ENCODE data around the gene GUCY1B1. TPM values are rescaled to one million over a fixed set of nuclear protein-coding genes. Genes with fewer than 3 reads are reported as not detected.

GUCY1B1 gene
- total and polyA plus RNA-seq, 9 of the 15 experiments (the other 6 are each of a cell fraction or from before 2014, with no cell fraction given): not detected

DNA sequence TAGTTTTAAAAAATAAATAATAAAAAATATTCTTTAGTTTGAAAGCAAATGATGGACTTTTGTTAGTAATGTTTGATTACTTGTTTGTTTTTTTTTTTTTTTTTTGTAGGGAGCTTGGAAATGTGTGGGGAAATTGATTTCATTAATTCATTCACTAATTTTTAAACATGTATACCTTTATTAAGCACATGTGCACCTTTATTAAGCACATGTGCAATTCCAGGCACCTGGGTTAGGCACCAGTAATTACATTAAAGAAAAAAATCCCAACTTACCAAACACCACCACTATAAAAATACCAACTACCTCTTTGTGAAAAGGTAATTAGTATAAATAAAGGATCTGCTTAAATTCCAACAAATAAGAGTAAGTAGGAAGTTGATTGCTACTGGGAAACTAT, 9.5 kb downstream of the GUCY1B1 start:
- CTCF ChIA-PET (ENCODE audit: low intra/inter-chr PET ratio): no interaction called here
- no peaks in the 10 kb centered on the region for H3K4me1 ChIP-seq (replicated peaks in 1 of 2; ENCODE audit: control insufficient read depth in 2 of 2, insufficient read depth in 2 of 2, low read length in 2 of 2)
- H3K27ac ChIP-seq (ENCODE audit: extremely low read depth, low read depth, low read length): no peak overlapping the region
- H3K4me2 ChIP-seq (ENCODE audit: insufficient read depth, low read length): no peak overlapping the region
- H3K9me3 ChIP-seq (replicated peaks; ENCODE audit: control insufficient read depth, insufficient read depth, low read depth, low read length): no peaks in the 10 kb centered on the region
- FAIRE-seq: no peak
- ATAC-seq: no peak
- H3K9me1 ChIP-seq (ENCODE audit: control insufficient read depth, insufficient read depth, low read length): no peaks in the 10 kb centered on the region
- no TSS peak for BruUV-seq (replicated peaks)
- no peaks in the 10 kb centered on the region for H3K36me3 ChIP-seq (ENCODE audit: control insufficient read depth, insufficient read depth, low read length)
- DNase-seq (ENCODE audit: extremely low read depth in 1 of 4, low spot score in 3 of 4): no peak
- H3K27me3 ChIP-seq (ENCODE audit: control insufficient read depth in 2 of 2, insufficient read depth in 2 of 2, low read length in 2 of 2): no peaks in the 10 kb centered on the region
- no peak for TF ChIP-seq ZNF316 (IDR thresholded peaks at IDR 0.05)
- no peak for TF ChIP-seq BMI1 (IDR thresholded peaks at IDR 0.05; ENCODE audit: low read length)
- TF ChIP-seq ZNF778 (CRISPR knock-in tag; IDR thresholded peaks at IDR 0.05): no peak
- TF ChIP-seq MAZ (CRISPR knock-in tag; conservative IDR thresholded peaks at IDR 0.05 in 1 of 2, IDR thresholded peaks at IDR 0.05 in 1 of 2): no peak
- TF ChIP-seq, protein P1, sequence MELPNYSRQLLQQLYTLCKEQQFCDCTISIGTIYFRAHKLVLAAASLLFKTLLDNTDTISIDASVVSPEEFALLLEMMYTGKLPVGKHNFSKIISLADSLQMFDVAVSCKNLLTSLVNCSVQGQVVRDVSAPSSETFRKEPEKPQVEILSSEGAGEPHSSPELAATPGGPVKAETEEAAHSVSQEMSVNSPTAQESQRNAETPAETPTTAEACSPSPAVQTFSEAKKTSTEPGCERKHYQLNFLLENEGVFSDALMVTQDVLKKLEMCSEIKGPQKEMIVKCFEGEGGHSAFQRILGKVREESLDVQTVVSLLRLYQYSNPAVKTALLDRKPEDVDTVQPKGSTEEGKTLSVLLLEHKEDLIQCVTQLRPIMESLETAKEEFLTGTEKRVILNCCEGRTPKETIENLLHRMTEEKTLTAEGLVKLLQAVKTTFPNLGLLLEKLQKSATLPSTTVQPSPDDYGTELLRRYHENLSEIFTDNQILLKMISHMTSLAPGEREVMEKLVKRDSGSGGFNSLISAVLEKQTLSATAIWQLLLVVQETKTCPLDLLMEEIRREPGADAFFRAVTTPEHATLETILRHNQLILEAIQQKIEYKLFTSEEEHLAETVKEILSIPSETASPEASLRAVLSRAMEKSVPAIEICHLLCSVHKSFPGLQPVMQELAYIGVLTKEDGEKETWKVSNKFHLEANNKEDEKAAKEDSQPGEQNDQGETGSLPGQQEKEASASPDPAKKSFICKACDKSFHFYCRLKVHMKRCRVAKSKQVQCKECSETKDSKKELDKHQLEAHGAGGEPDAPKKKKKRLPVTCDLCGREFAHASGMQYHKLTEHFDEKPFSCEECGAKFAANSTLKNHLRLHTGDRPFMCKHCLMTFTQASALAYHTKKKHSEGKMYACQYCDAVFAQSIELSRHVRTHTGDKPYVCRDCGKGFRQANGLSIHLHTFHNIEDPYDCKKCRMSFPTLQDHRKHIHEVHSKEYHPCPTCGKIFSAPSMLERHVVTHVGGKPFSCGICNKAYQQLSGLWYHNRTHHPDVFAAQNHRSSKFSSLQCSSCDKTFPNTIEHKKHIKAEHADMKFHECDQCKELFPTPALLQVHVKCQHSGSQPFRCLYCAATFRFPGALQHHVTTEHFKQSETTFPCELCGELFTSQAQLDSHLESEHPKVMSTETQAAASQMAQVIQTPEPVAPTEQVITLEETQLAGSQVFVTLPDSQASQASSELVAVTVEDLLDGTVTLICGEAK (IDR thresholded peaks at IDR 0.05): no peak
- TF ChIP-seq, protein P1 (CRISPR knock-in tag; IDR thresholded peaks at IDR 0.05): no peak
- TF ChIP-seq CSDE1 (IDR thresholded peaks at IDR 0.05): no peak
- TF ChIP-seq ZBTB17 (CRISPR knock-in tag; IDR thresholded peaks at IDR 0.05): no peak
- TF ChIP-seq, protein P2, sequence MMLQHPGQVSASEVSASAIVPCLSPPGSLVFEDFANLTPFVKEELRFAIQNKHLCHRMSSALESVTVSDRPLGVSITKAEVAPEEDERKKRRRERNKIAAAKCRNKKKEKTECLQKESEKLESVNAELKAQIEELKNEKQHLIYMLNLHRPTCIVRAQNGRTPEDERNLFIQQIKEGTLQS (IDR thresholded peaks at IDR 0.05): no peak
- TF ChIP-seq, protein P2 (CRISPR knock-in tag; conservative IDR thresholded peaks at IDR 0.05): no peak
- TF ChIP-seq, protein P3, sequence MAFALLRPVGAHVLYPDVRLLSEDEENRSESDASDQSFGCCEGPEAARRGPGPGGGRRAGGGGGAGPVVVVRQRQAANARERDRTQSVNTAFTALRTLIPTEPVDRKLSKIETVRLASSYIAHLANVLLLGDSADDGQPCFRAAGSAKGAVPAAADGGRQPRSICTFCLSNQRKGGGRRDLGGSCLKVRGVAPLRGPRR (CRISPR knock-in tag; IDR thresholded peaks at IDR 0.05): no peak
- TF ChIP-seq FOXA1 (IDR thresholded peaks at IDR 0.05; ENCODE audit: borderline replicate concordance): no peak
- no peak for TF ChIP-seq ZNF3 (CRISPR knock-in tag; IDR thresholded peaks at IDR 0.05)
- H4K20me1 ChIP-seq (replicated peaks; ENCODE audit: control insufficient read depth, insufficient read depth, low read length): no peaks in the 10 kb centered on the region
- no peak overlapping the region for H3K4me3 ChIP-seq
- POLR2A ChIA-PET: no interaction called here
- in situ Hi-C loops (cut with MboI) (no loop called here), intact Hi-C loops (cut with micrococcal nuclease) (no loop called here)
- H2AFZ ChIP-seq (ENCODE audit: low read depth, low read length): no peak overlapping the region
- H3K9ac ChIP-seq (ENCODE audit: insufficient read depth in 1 of 2, low read depth in 2 of 2, low read length in 2 of 2): no peak overlapping the region
- no peaks in the 10 kb centered on the region for H3K79me2 ChIP-seq (ENCODE audit: control insufficient read depth, insufficient read depth, low read length)
